ENCODE data around the gene JPH2.
"Not testable (repeated sequence)": the region's sequence is repeated elsewhere in the genome, so short reads cannot be mapped to it uniquely, and the experiment has no call there.

JPH2 gene

GRCh38 chr20:44193801-44194200 lies 6.8 kb upstream of the JPH2 start:
- TF ChIP-seq CTCF (IDR thresholded peaks at IDR 0.05; ENCODE audit: control extremely low read depth, extremely low read depth, low read depth, missing control alignments) = no peak
- ChIA-PET CTCF (interaction anchor here (7.0 kb wide), 1 partner anchor 77 kb away, joined by 205 read pairs; no protein-coding TSS in a partner anchor), POLR2A (no interaction called here)
- no peak for DNase-seq (ENCODE audit: extremely low spot score)

- CTCF ChIA-PET = interaction anchor here (1.0 to 7.0 kb wide), 4 partner anchors 13 to 742 kb away, joined by 3 to 205 read pairs (median 10); no protein-coding TSS in a partner anchor
- DNase-seq (ENCODE audit: extremely low spot score); POLR2A ChIA-PET: not testable (repeated sequence)
Measured at GRCh38 chr20:44191640-44192039, 4.7 kb upstream of the JPH2 start.

GRCh38 chr20:44190197-44190852 lies 3.3 kb upstream of the JPH2 start:
- peak; percentile 69 for DNase-seq (ENCODE audit: extremely low spot score)

GRCh38 chr20:44188752-44189151 lies 1.8 kb upstream of the JPH2 start:
- TF ChIP-seq CTCF (IDR thresholded peaks at IDR 0.05; ENCODE audit: control extremely low read depth, extremely low read depth, low read depth, missing control alignments) = no peak
- ChIA-PET POLR2A (no interaction called here), CTCF (interaction anchor here (0.8 to 7.0 kb wide), 18 partner anchors 8 to 740 kb away, joined by 3 to 205 read pairs (median 4); partner anchors contain the start of gene FITM2)
- no peak for DNase-seq (ENCODE audit: extremely low spot score)

More at GRCh38 chr20:44190197-44190852, 3.3 kb upstream of the JPH2 start:
- peak; percentile 66 for TF ChIP-seq CTCF (IDR thresholded peaks at IDR 0.05; ENCODE audit: control extremely low read depth, extremely low read depth, low read depth, missing control alignments)
- CTCF ChIA-PET = interaction anchor here (0.6 to 7.0 kb wide), 40 partner anchors 8 to 743 kb away, joined by 3 to 205 read pairs (median 4); partner anchors contain the start of genes FITM2 and OSER1
- POLR2A ChIA-PET = interaction anchor here (0.7 kb wide), 1 partner anchor 732 kb away, joined by 4 read pairs; no protein-coding TSS in a partner anchor

GRCh38 chr20:44187772-44188709 lies 1.1 kb upstream of the JPH2 start:
- DNase-seq (ENCODE audit: extremely low spot score) = no peak

GRCh38 chr20:44186674-44187053 lies 324 bp downstream of the JPH2 start:
- ChIA-PET POLR2A (no interaction called here), CTCF (interaction anchor here (7.0 kb wide), 1 partner anchor 70 kb away, joined by 205 read pairs; no protein-coding TSS in a partner anchor)
- DNase-seq (ENCODE audit: extremely low spot score) = no peak
- no peak for TF ChIP-seq CTCF (IDR thresholded peaks at IDR 0.05; ENCODE audit: control extremely low read depth, extremely low read depth, low read depth, missing control alignments)

More at GRCh38 chr20:44187772-44188709, 1.1 kb upstream of the JPH2 start:
- TF ChIP-seq CTCF (IDR thresholded peaks at IDR 0.05; ENCODE audit: control extremely low read depth, extremely low read depth, low read depth, missing control alignments) = no peak
- CTCF ChIA-PET = interaction anchor here (1.0 to 7.0 kb wide), 13 partner anchors 7 to 739 kb away, joined by 3 to 205 read pairs (median 4); partner anchors contain the start of gene FITM2
- POLR2A ChIA-PET = no interaction called here

Measured in GM10248 (cell line).